Fibroblast of the conjunctiva (primary cell): ENCODE results near the gene CWF19L2.
A peak's percentile ranks its signal among the peaks of the same experiment; 100 is the strongest.
"Not testable (repeated sequence)": the region's sequence is repeated elsewhere in the genome, so short reads cannot be mapped to it uniquely, and the experiment has no call there.

Source experiments
- DNase-seq: peaks from one replicate; pipeline ENCODE4 v3.0.0-alpha.2; 2010; ENCODE audit warnings: low read depth

The CWF19L2 gene

GRCh38 chr11:107438148-107438547 lies 19.5 kb downstream of the CWF19L2 start:
- DNase-seq: no peak

GRCh38 chr11:107430525-107430924 lies 27.1 kb downstream of the CWF19L2 start:
- no peak for DNase-seq

- DNase-seq: no peak
These were observed 29.9 kb downstream of the CWF19L2 start for GRCh38 chr11:107427569-107428180.

- DNase-seq: no peak
These were observed 44.3 kb downstream of the CWF19L2 start for GRCh38 chr11:107413352-107413751.

GRCh38 chr11:107408762-107409211 lies 48.8 kb downstream of the CWF19L2 start:
- DNase-seq: no peak

GRCh38 chr11:107405260-107405659 lies 52.4 kb downstream of the CWF19L2 start:
- DNase-seq: no peak

GRCh38 chr11:107401131-107401530 lies 56.5 kb downstream of the CWF19L2 start:
- not testable (repeated sequence) for DNase-seq

- DNase-seq: no peak
These were observed 60.3 kb downstream of the CWF19L2 start for GRCh38 chr11:107397357-107397756.

GRCh38 chr11:107392611-107393010 lies 65.0 kb downstream of the CWF19L2 start:
- no peak for DNase-seq

- DNase-seq: not testable (repeated sequence)
These were observed 66.9 kb downstream of the CWF19L2 start for GRCh38 chr11:107390701-107391100.

GRCh38 chr11:107387666-107388065 lies 70.0 kb downstream of the CWF19L2 start:
- no peak for DNase-seq

- peak; percentile 70 for DNase-seq
These were observed 72.2 kb downstream of the CWF19L2 start for GRCh38 chr11:107385361-107385981.

- DNase-seq: no peak
These were observed 73.3 kb downstream of the CWF19L2 start for GRCh38 chr11:107384144-107384852.

GRCh38 chr11:107372439-107372838 lies 85.2 kb downstream of the CWF19L2 start:
- DNase-seq: no peak

GRCh38 chr11:107370390-107370789 lies 87.2 kb downstream of the CWF19L2 start:
- no peak for DNase-seq

- no peak for DNase-seq
These were observed 97.9 kb downstream of the CWF19L2 start for GRCh38 chr11:107359701-107360100.

GRCh38 chr11:107357877-107358276 lies 99.7 kb downstream of the CWF19L2 start:
- no peak for DNase-seq

GRCh38 chr11:107354780-107355179 lies 102.8 kb downstream of the CWF19L2 start:
- DNase-seq: no peak

GRCh38 chr11:107337917-107338316 lies 119.7 kb downstream of the CWF19L2 start:
- DNase-seq: no peak

GRCh38 chr11:107331728-107332127 lies 125.9 kb downstream of the CWF19L2 start:
- DNase-seq: no peak

GRCh38 chr11:107329164-107329563 lies 128.5 kb downstream of the CWF19L2 start:
- no peak for DNase-seq

- DNase-seq: no peak
These were observed 141.2 kb downstream of the CWF19L2 start for GRCh38 chr11:107316426-107316825.

GRCh38 chr11:107307991-107308390 lies 149.6 kb downstream of the CWF19L2 start:
- no peak for DNase-seq
